SK-N-SH treated with all-trans-retinoic acid at 6 μM for 48 hours (cell line): ENCODE results near the gene GPR180.

ENCODE experiments used
- ATAC-seq: fragments of 200-7000 bp; cut with Tn5 transposase; 3 replicates; pipeline ENCODE4 v1.9.1; 2020; ENCODE audit warnings: mild to moderate bottlenecking, moderate library complexity
- ARNTL ChIP-seq: fragments of 450-650 bp; formaldehyde crosslinking; IDR thresholded peaks from 2 replicates; pipeline ENCODE4 v1.5.0; 2020; ENCODE audit warnings: low read depth, mild to moderate bottlenecking, moderate library complexity, borderline replicate concordance
- BACH2 ChIP-seq: fragments of 250-450 bp; sonication (Bioruptor Pico); IDR thresholded peaks from 2 replicates; pipeline ENCODE4 v1.9.0; 2021; ENCODE audit warnings: mild to moderate bottlenecking, borderline replicate concordance
- CREB5 ChIP-seq: fragments of 250-450 bp; sonication (Bioruptor Pico); IDR thresholded peaks from 2 replicates; pipeline ENCODE4 v1.5.1; 2020; ENCODE audit warnings: low read depth, mild to moderate bottlenecking, moderate library complexity
- CSDC2 ChIP-seq: fragments of 250-450 bp; sonication (Bioruptor Pico); IDR thresholded peaks from 2 replicates; pipeline ENCODE4 v1.5.0; 2020; ENCODE audit warnings: mild to moderate bottlenecking, moderate library complexity
- CSRNP3 ChIP-seq: fragments of 250-450 bp; sonication (Bioruptor Pico); IDR thresholded peaks from 2 replicates; pipeline ENCODE4 v1.5.1; 2021; ENCODE audit warnings: mild to moderate bottlenecking, moderate library complexity
- ESRRG ChIP-seq: fragments of 250-450 bp; sonication (Bioruptor Pico); IDR thresholded peaks from 2 replicates; pipeline ENCODE4 v1.6.1; 2021; ENCODE audit warnings: mild to moderate bottlenecking
- GLIS3 ChIP-seq: fragments of 250-450 bp; sonication (Bioruptor Pico); IDR thresholded peaks from 2 replicates; pipeline ENCODE4 v1.5.0; 2020; ENCODE audit warnings: mild to moderate bottlenecking, moderate library complexity
- ISL1 ChIP-seq: fragments of 250-450 bp; sonication (Bioruptor Pico); IDR thresholded peaks from 2 replicates; pipeline ENCODE4 v2.1.2; 2022; ENCODE audit warnings: mild to moderate bottlenecking, moderate library complexity
- OSR1 ChIP-seq: fragments of 250-450 bp; sonication (Bioruptor Pico); IDR thresholded peaks from 2 replicates; pipeline ENCODE4 v1.8.0; 2022; ENCODE audit warnings: moderate library complexity, mild to moderate bottlenecking, inconsistent platforms
- PATZ1 ChIP-seq: fragments of 250-450 bp; sonication (Bioruptor Pico); IDR thresholded peaks from 2 replicates; pipeline ENCODE4 v1.8.0; 2020; ENCODE audit warnings: mild to moderate bottlenecking, moderate library complexity, borderline replicate concordance
- POU6F1 ChIP-seq: fragments of 250-450 bp; sonication (Bioruptor Pico); IDR thresholded peaks from 2 replicates; pipeline ENCODE4 v1.8.0; 2021; ENCODE audit warnings: low read depth, mild to moderate bottlenecking, moderate library complexity, borderline replicate concordance
- PPARA ChIP-seq: fragments of 250-450 bp; sonication (Bioruptor Pico); IDR thresholded peaks from 2 replicates; pipeline ENCODE4 v1.5.0; 2020; ENCODE audit warnings: mild to moderate bottlenecking, borderline replicate concordance
- RARB ChIP-seq: fragments of 250-450 bp; sonication (Bioruptor Pico); IDR thresholded peaks from 2 replicates; pipeline ENCODE4 v1.8.0; 2021; ENCODE audit warnings: mild to moderate bottlenecking, moderate library complexity
- SNAI2 ChIP-seq: fragments of 250-450 bp; sonication (Bioruptor Pico); IDR thresholded peaks from 2 replicates; pipeline ENCODE4 v1.5.0; 2020; ENCODE audit warnings: mild to moderate bottlenecking, moderate library complexity
- TCF4 ChIP-seq: fragments of 250-450 bp; sonication (Bioruptor Pico); IDR thresholded peaks from 2 replicates; pipeline ENCODE4 v1.8.0; 2021; ENCODE audit warnings: mild to moderate bottlenecking, moderate library complexity, borderline replicate concordance
- TOX ChIP-seq: fragments of 250-450 bp; sonication (Bioruptor Pico); IDR thresholded peaks from 2 replicates; pipeline ENCODE4 v1.8.0; 2021; ENCODE audit warnings: mild to moderate bottlenecking, moderate library complexity, borderline replicate concordance
- TSHZ2 ChIP-seq: fragments of 250-450 bp; sonication (Bioruptor Pico); IDR thresholded peaks from 2 replicates; pipeline ENCODE4 v1.5.0; 2020; ENCODE audit warnings: mild to moderate bottlenecking, moderate library complexity
- ZC3H10 ChIP-seq: fragments of 250-450 bp; sonication (Bioruptor Pico); IDR thresholded peaks from 2 replicates; pipeline ENCODE4 v1.5.1; 2021; ENCODE audit warnings: mild to moderate bottlenecking, moderate library complexity
- ZFP3 ChIP-seq: fragments of 250-450 bp; sonication (Bioruptor Pico); IDR thresholded peaks from 2 replicates; pipeline ENCODE4 v1.5.0; 2020; ENCODE audit warnings: mild to moderate bottlenecking, moderate library complexity
- ZNF565 ChIP-seq: fragments of 450-650 bp; formaldehyde crosslinking; conservative IDR thresholded peaks from 2 replicates; pipeline ENCODE4 v1.5.0; 2020; ENCODE audit warnings: low read depth, mild to moderate bottlenecking, moderate library complexity
- ZNF70 ChIP-seq: fragments of 450-650 bp; formaldehyde crosslinking; IDR thresholded peaks from 2 replicates; pipeline ENCODE4 v1.5.0; 2020; ENCODE audit warnings: mild to moderate bottlenecking, moderate library complexity
- ZNF8 ChIP-seq: fragments of 450-650 bp; formaldehyde crosslinking; IDR thresholded peaks from 2 replicates; pipeline ENCODE4 v1.5.0; 2020; ENCODE audit warnings: mild to moderate bottlenecking, moderate library complexity

Gene GPR180

GRCh38 chr13:94664889-94665288, 63.2 kb downstream of the GPR180 start (continued):
- TF ChIP-seq ESRRG (no peak), TOX (CRISPR knock-in tag) (no peak), ZFP3 (no peak), CREB5 (CRISPR knock-in tag) (no peak), ZNF8 (CRISPR knock-in tag) (no peak), ZNF565 (no peak), ZNF70 (CRISPR knock-in tag) (no peak)

- TF ChIP-seq PATZ1 (no peak), CSDC2 (CRISPR knock-in tag) (no peak), GLIS3 (CRISPR knock-in tag) (no peak), PPARA (CRISPR knock-in tag) (no peak), RARB (CRISPR knock-in tag) (no peak), TCF4 (CRISPR knock-in tag) (no peak), ZC3H10 (CRISPR knock-in tag) (no peak), ARNTL (CRISPR knock-in tag) (no peak), BACH2 (CRISPR knock-in tag) (no peak), ISL1 (CRISPR knock-in tag) (no peak)
- no peak for ATAC-seq
Measured at GRCh38 chr13:94666065-94666464, 64.4 kb downstream of the GPR180 start.

- no peak for ATAC-seq
- no peak for TF ChIP-seq ZC3H10 (CRISPR knock-in tag)
Measured at GRCh38 chr13:94667190-94667589, 65.5 kb downstream of the GPR180 start.

- ATAC-seq = no peak
- TF ChIP-seq TOX (CRISPR knock-in tag) (no peak), CSRNP3 (no peak), ZC3H10 (CRISPR knock-in tag) (no peak), ZNF70 (CRISPR knock-in tag) (no peak), ZNF8 (CRISPR knock-in tag) (no peak), RARB (CRISPR knock-in tag) (no peak), GLIS3 (CRISPR knock-in tag) (no peak), ESRRG (no peak), ZNF565 (no peak), POU6F1 (CRISPR knock-in tag) (no peak), ARNTL (CRISPR knock-in tag) (no peak), SNAI2 (no peak), PPARA (CRISPR knock-in tag) (no peak), OSR1 (no peak), CREB5 (CRISPR knock-in tag) (no peak), TSHZ2 (CRISPR knock-in tag) (no peak), PATZ1 (no peak), CSDC2 (CRISPR knock-in tag) (no peak), ISL1 (CRISPR knock-in tag) (no peak), BACH2 (CRISPR knock-in tag) (no peak)
Measured at GRCh38 chr13:94672400-94672799, 70.7 kb downstream of the GPR180 start.
